Jurkat, Clone E6-1 (cell line): ENCODE measurements around the gene BPIFA2.
"Not testable (repeated sequence)": the region's sequence is repeated elsewhere in the genome, so short reads cannot be mapped to it uniquely, and the experiment has no call there.

Source experiments
- DNase-seq: peaks from one replicate; pipeline ENCODE4 v3.0.0-alpha.2; 2011; ENCODE audit warnings: low read depth, low spot score
- H3K4me3 ChIP-seq: 2 replicates; pipeline ENCODE4 v1.5.1; 2011; ENCODE audit warnings: mild to moderate bottlenecking, low read length, control low read depth, moderate library complexity

The BPIFA2 gene

DNA sequence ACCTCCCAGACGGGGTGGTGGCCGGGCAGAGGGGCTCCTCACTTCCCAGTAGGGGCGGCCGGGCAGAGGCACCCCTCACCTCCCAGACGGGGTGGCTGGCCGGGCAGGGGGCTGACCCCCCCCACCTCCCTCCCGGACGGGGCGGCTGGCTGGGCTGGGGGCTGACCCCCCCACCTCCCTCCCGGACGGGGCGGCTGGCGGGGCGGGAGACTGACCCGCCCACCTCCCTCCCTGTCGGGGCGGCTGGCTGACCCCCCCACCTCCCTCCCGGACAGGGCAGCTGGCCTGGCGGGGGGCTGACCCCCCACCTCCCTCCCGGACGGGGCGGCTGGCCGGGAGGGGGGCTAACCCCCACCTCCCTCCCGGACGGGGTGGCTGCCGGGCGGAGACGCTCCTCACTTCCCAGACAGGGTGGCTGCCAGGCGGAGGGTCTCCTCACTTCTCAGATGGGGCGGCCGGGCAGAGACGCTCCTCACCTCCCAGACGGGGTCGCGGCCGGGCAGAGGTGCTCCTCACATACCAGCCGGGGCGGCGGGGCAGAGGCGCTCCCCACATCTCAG, 17.2 kb downstream of the BPIFA2 start:
- not testable (repeated sequence) for DNase-seq, H3K4me3 ChIP-seq

DNA sequence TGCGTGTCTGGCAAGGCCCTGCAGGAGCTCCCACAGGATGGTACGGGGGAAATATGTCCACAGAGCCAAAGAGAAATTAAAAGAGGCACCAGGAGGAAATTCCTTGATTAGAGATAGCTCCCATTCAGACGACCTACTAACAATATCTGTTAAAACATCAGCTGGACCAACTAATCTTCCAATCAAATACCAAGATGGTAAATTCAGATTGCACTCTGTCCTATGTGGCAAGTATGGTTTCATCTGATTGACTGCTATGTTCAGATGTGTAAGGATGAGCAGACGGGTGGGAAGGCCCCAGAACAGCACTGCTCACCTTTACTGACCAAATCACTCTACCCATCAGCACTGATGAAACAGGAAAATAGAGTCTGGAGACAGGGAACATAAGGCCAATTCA, 19.5 kb downstream of the BPIFA2 start:
- H3K4me3 ChIP-seq: no peak overlapping the region
- no peak for DNase-seq

DNA sequence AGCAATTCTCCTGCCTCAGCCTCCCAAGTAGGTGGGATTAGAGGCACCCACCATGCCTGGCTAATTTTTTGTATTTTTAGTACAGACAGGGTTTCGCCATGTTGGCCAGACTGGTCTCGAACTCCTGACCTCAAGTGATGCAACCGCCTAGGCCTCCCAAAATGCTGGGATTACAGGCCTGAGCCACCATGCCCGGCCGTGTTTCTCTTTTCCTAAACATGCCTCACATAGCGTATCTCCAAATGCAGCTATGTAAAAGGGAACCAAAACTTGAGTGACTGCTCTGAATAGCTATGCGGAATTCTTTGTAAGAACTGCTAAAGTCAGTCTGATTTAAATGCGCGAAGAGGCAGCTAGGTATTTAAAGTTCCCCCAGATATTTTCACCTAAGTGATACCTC, 20.5 kb downstream of the BPIFA2 start:
- DNase-seq: no peak

DNA sequence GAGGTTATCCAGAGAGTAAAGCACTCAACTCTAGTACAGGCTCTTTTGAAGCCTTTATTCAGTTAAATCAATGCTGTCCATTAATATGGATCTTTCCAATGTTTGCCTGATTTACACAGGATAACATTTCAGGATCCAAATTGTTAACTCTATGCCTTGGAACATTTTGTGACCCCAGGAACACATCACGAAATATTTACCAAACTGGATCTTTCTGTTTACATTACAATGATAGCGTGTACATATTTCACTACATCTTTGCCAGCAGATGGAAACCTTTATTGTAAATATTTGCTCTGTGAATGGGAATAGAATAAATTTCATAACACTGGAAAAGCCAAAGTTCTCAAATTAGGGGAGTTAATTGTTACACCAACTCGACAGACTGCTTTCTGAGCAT, 23.5 kb downstream of the BPIFA2 start:
- DNase-seq: no peak
- no peak overlapping the region for H3K4me3 ChIP-seq

More for the DNA sequence above, 20.5 kb downstream of the BPIFA2 start:
- H3K4me3 ChIP-seq: no peak overlapping the region

DNA sequence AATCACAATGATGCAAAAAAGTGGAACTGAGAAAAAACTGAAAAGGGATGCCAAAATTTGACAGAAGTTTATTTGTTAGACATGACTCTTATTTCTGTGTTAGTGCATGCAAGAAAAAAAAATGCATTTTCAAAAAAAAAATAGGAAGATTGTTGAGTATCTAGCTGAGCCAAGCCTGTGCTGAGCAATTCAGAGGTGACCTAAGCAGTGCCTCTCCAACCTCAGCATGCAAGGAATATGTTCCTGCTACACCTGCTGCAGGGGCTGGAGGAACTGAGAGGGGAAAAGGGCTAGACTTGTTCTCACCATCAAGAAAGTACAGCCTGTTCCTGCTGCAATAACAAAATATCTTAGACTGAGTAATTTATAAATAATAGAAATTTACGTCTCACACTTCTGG, 24.0 kb downstream of the BPIFA2 start:
- DNase-seq: no peak
- H3K4me3 ChIP-seq: no peak overlapping the region

DNA sequence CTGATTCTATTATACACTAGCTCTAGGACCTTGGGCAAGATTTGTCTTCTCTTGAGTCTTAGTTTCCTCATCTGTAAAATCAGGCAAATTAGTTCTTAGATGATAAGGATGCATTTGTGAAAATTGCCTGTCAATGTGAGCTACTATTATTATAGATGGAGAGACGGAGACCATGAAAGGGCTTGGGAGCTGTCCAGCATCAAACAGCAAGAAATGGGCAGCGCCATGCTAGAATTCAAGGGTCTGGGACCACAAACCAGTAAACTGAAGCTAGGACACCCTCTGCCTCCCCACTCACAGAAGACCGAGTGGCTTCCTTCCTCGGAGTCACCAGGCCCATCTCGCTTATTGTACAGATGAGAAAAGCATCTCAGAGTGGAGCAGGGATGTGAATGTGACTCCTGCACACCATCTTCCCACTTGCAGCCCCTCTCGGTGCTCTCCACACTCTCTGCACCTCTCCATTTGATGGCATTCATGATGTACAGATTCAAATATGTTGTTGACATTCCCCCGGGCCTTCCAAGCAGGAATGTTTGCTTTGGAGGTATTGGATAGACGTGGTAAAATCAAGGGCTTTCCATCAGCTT, 25.0 kb downstream of the BPIFA2 start:
- no peak overlapping the region for H3K4me3 ChIP-seq
- no peak for DNase-seq

DNA sequence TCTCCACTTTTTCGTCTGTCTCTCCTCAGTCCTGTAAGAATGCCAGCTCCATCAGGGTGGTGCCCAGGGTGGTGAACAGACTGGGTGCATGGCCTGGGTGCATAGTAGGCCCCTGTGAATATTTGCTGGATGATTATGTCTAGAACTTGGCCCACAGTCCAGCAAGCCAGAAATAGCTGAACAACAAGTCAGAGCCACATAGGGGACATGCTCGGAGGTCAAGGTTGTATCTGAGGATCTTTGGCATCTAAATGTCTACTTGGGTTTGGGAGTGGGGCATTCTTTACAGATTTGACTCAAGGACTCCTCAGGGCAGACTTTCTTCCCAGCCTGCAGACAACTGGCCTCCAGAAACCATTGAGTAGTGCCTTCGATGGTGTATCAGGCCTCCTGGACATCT, 31.1 kb downstream of the BPIFA2 start:
- DNase-seq: no peak
- H3K4me3 ChIP-seq: no peak overlapping the region

DNA sequence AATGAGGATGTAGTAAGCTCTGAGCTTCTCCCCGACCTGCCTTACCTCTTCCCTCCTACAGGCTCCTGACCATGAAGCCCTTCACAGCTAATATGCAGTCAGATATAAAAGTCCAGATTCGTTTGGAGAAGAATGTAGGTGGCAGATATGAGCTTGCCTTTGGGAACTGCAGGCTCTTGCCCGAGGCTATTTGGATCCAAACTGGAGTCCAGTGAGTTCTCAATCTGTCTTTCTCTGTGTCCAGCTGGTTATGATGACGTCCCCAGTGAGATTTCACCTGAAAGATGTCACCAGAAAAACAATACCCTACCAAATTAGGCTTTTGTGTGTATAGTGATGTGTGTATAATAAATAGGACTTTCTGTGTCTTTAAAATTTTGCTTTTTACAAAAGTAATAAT, 34.5 kb downstream of the BPIFA2 start:
- DNase-seq: no peak
- H3K4me3 ChIP-seq: no peak overlapping the region

DNA sequence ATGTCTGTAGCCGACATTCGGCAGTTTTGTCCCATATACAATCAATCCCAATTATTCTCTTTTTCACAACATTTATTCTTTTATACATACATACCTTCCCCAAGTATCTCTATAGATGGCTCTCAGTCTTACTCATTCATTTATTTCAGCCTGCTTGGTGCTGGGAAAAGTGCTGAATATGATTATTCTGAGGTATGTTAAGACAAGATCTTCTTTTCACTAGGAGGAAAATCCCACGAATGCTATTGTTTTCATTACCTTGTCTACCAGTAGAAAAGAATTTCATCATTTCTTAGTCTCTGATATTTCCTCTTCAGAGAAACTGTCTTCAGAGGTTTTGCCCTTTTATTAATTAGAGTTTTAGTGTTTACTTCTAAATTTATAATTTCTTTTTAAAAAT, 35.5 kb downstream of the BPIFA2 start:
- no peak overlapping the region for H3K4me3 ChIP-seq
- no peak for DNase-seq

DNA sequence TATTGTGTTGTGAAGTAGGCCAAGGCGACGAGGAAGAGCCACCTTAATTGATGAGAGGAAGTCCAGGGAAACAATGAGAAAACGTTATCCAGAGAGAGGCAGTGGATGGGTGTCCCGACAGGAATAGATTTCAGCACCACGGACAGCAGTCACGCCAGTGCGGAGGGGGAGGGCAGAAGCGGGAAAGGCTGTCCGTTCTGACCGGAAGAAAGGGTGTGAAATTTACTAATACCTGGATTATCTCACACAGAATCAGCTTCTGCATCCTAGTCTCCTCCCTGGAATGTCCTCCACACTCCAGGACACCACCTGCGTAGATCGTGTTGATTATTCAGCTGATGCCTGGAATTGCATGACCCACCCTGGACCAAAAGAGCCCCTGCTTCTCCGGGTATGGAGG, 41.8 kb downstream of the BPIFA2 start:
- no peak overlapping the region for H3K4me3 ChIP-seq
- peak; percentile 17 for DNase-seq

DNA sequence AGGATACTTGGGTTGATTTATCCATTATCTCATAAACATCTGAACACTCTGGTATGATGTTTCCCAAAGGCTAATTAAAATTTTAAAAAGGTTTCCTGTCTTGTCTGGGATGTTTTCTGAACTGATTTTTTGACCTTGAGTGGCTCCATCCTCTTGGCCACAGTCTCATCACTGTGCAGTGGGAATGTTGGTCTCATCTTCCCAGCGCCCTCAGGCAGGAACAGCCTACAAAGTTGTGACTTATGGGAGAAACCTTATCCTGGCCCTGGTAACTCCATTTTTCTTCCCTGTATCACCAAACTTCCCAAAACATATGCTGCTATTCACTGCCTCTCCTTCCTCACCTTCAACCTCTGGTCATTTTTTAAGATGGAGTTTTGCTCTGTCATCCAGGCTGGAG, 42.4 kb downstream of the BPIFA2 start:
- no peak overlapping the region for H3K4me3 ChIP-seq

DNA sequence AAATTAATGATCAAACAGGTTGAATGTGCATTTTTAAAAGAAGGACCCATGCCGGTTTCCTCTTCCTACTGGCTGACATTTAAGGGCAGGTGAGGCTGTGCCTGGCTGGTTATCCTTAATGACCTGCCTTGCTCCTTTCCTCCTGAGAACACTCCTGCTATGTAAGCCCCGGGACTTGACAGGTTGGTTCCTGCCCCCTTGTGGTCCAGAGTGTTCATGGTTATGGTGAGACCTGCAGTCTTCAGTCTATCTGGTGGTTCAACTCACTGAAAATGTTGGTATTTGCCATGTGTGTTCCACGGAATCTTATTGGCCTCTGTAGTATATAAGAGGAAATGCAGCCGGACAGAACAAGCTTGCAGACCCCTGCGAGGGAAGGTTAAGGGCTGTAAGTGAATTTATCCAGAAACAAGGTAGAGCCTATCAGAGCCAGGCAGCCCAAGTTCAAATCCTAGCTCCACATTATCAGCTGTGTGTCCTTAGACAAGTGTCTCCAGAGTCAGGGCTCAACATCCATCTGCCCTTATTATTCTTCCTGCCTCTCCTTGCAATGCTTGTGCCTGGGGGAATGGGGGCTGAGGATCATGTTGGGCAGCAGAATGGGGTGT, 44.0 kb downstream of the BPIFA2 start:
- no peak overlapping the region for H3K4me3 ChIP-seq
- peak; percentile 60 for DNase-seq

More for the DNA sequence above, 42.4 kb downstream of the BPIFA2 start:
- DNase-seq: no peak

DNA sequence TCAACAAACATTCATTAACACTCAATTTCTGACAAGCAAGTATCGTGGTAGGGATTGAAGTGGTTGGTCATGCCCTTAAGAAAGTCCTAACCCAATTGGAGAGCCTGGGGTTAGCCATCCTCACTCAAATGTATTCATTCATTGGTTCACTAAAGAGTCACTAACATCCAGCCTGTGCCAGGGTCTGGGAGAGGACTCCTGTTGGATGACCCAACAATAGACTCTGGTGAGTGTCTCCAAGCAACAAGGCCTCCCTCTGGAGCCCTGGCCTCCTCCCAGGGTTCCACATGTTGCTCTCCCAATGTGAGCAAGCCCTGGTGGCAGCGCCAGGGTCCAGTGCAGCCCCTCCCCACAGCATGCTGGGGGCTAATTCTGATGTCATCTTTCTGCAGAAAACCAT, 49.1 kb downstream of the BPIFA2 start, which contains the start of gene BPIFA3:
Gene BPIFA3, plus strand, starts transcription at position 301 of the 400 bp plus-strand sequence. CDS start 185 bp downstream, outside the sequence.
- no peak within 1 kb of the TSS for H3K4me3 ChIP-seq
- no peak for DNase-seq

DNA sequence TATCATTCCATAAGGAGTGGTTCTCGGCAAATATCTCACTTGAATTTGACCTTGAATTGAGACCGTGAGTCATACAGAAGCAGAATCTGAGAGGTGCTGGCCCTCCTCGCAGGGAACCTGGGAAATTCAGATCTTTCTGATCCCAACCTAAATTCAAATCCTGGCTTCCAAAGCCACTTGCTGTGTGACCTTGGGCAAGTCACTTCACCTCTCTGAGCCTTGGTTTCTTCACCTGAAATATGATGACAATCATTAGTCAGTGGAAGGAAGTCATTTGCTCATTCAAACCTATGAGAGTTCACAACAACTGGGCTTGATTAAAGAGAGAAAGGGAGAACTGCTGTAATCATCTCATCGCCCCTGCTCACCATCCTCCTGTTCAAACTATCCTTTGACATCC, 56.4 kb downstream of the BPIFA2 start:
- no peak overlapping the region for H3K4me3 ChIP-seq
- DNase-seq: no peak

DNA sequence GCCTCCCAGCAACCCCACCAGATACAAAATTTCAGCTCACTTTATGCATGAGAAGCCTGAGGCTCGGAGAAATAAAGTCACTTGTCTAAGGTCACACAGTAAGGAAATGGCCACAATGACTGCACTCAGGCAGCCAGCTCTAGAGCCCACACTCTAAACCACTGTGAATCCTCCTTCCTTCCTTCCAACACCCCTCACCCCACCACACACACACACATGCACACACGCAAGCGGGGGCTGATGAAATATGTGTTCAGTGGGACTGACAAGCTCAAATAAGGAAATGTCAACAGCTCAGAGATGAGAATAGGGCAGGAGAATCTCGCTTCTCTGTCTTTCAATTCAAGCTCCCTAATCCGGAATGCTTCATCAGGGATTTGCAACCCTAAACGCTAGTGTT, 61.9 kb downstream of the BPIFA2 start:
- no peak overlapping the region for H3K4me3 ChIP-seq
- DNase-seq: no peak
